CD4-positive, alpha-beta T cell treated with Interferon alpha-2 for 1 hour (primary cell): Measurements from ENCODE around the gene RCAN1.

ENCODE experiments used
- DNase-seq, 2 donors: peaks; one replicate each; pipeline ENCODE4 v3.0.0-alpha.2; 2020 to 2022

Gene RCAN1

GRCh38 chr21:34536820-34537219 is 78.1 kb downstream of the RCAN1 start:
- no peak for DNase-seq

GRCh38 chr21:34536311-34536710 is 78.6 kb downstream of the RCAN1 start:
- no peak for DNase-seq

- no peak for DNase-seq
Measured at GRCh38 chr21:34535886-34536285, 79.0 kb downstream of the RCAN1 start.

GRCh38 chr21:34534522-34534921 is 80.4 kb downstream of the RCAN1 start:
- no peak for DNase-seq

- DNase-seq, result no peak
Measured at GRCh38 chr21:34533938-34534337, 81.0 kb downstream of the RCAN1 start.

GRCh38 chr21:34531399-34531798 is 83.5 kb downstream of the RCAN1 start:
- DNase-seq, result no peak

GRCh38 chr21:34530261-34530660 is 84.7 kb downstream of the RCAN1 start:
- no peak for DNase-seq

GRCh38 chr21:34528131-34528561 is 86.8 kb downstream of the RCAN1 start:
- DNase-seq, result no peak

- peak in 1 of 2 donors; percentile 13 for DNase-seq
Measured at GRCh38 chr21:34526618-34527290, 88.2 kb downstream of the RCAN1 start.

GRCh38 chr21:34526241-34526617 is 88.7 kb downstream of the RCAN1 start:
- DNase-seq, result no peak

GRCh38 chr21:34524646-34525601 is 90.0 kb downstream of the RCAN1 start:
- DNase-seq, result no peak

GRCh38 chr21:34523019-34523555 is 91.8 kb downstream of the RCAN1 start:
- DNase-seq, result no peak

- peak in 1 of 2 donors; percentile 12 for DNase-seq
Measured at GRCh38 chr21:34522284-34522683, 92.6 kb downstream of the RCAN1 start.

- DNase-seq, result no peak
Measured at GRCh38 chr21:34521561-34521960, 93.4 kb downstream of the RCAN1 start.

GRCh38 chr21:34520764-34521508 is 94.0 kb downstream of the RCAN1 start:
- DNase-seq, result peak in 1 of 2 donors; percentile 22

- DNase-seq, result no peak
Measured at GRCh38 chr21:34520281-34520680, 94.6 kb downstream of the RCAN1 start.

GRCh38 chr21:34519694-34520093 is 95.2 kb downstream of the RCAN1 start:
- no peak for DNase-seq

GRCh38 chr21:34519016-34519415 is 95.9 kb downstream of the RCAN1 start:
- DNase-seq, result no peak

- no peak for DNase-seq
Measured at GRCh38 chr21:34518301-34518700, 96.6 kb downstream of the RCAN1 start.

- DNase-seq, result peak; percentile 21 to 35
Measured at GRCh38 chr21:34517491-34518245, 97.2 kb downstream of the RCAN1 start.

- DNase-seq, result no peak
Measured at GRCh38 chr21:34517039-34517438, 97.9 kb downstream of the RCAN1 start.

GRCh38 chr21:34514576-34515115 is 100.3 kb downstream of the RCAN1 start:
- no peak for DNase-seq
